Right lung (tissue), 5 donors: Measurements from ENCODE around the gene EMP3. TPM values are rescaled to one million over a fixed set of nuclear protein-coding genes. Genes with fewer than 3 reads are reported as not detected.
"Not testable (repeated sequence)": the region's sequence is repeated elsewhere in the genome, so short reads cannot be mapped to it uniquely, and the experiment has no call there.

Experiments used
- DNase-seq, 2 donors: peaks; one replicate each; pipeline ENCODE4 v3.0.0-alpha.2; 2013
- polyA plus RNA-seq, 5 donors: library from polyadenylated mRNA; unstranded; fragments of 120-200 nt; gene quantifications; one replicate each; pipeline versions ENCODE4 v1.2.1 to v1.2.3, GENCODE V29; 2013; ENCODE audit warnings: inconsistent platforms in 1 of 5, low replicate concordance in 1 of 5; ENCODE audit not compliant: insufficient read length in 5 of 5, insufficient read depth in 1 of 5

The EMP3 gene
- polyA plus RNA-seq, 5 donors = 98.1 to 129 (median 108) TPM

- DNase-seq = no peak
Observed at GRCh38 chr19:48310227-48310626, 15.1 kb upstream of the EMP3 start.

DNA sequence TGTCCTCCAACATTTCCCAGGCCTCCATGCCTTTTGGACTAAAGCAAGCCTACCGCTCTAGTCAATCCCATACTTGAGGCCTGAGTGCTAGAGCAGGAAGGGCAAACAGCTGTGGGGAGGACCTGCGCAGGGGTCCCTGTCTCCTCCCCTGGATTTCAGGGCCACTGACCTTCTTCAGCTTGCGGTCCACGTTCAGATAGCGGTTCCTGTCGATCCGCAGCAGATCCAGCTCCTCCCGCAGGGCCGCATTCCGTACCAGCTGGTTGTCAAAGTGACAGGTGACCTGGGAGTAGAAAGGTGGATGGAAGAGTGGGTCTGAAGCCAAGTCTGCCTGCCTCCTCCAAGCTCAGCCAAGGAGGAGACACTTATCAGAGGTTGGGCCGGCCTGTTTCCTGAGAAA lies 14.0 kb upstream of the EMP3 start:
- no peak for DNase-seq

- DNase-seq = no peak
Observed at GRCh38 chr19:48315712-48316111, 9.6 kb upstream of the EMP3 start.

GRCh38 chr19:48317708-48317960 lies 7.7 kb upstream of the EMP3 start:
- DNase-seq = not testable (repeated sequence)

DNA sequence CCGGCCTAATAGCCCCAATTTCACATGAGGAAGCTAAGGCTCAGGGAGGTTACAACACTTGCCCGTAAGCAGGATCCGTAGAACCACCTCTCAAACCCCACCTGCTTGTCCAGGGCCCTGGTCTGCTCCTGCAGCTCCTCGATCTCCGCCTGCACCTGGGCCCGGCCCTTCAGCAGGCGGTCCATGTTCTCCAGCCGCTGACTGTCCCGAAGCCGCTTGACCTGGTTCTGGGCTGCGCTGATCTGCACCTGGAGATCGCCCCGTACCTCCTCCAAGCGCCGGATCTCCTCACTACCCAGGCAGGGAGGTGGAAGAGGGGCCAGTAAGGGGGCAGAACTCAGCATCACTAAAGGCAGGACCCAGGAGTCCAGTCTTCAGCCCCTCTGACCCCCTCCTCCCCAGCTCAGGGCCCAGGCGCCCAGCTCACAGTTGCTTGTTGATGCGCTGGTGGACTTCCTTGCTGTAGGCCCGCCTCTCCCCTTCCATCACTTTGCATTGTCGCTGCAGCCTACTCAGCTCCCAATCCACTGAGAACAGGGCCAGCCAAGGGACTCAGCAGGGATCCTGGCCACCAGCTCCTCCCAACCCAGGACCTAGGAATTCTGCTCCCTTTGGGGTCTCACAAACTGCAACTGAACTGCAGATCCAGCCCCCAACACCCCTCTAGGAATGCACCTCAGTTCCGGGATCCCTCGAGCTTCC lies 6.9 kb upstream of the EMP3 start:
- no peak for DNase-seq

DNA sequence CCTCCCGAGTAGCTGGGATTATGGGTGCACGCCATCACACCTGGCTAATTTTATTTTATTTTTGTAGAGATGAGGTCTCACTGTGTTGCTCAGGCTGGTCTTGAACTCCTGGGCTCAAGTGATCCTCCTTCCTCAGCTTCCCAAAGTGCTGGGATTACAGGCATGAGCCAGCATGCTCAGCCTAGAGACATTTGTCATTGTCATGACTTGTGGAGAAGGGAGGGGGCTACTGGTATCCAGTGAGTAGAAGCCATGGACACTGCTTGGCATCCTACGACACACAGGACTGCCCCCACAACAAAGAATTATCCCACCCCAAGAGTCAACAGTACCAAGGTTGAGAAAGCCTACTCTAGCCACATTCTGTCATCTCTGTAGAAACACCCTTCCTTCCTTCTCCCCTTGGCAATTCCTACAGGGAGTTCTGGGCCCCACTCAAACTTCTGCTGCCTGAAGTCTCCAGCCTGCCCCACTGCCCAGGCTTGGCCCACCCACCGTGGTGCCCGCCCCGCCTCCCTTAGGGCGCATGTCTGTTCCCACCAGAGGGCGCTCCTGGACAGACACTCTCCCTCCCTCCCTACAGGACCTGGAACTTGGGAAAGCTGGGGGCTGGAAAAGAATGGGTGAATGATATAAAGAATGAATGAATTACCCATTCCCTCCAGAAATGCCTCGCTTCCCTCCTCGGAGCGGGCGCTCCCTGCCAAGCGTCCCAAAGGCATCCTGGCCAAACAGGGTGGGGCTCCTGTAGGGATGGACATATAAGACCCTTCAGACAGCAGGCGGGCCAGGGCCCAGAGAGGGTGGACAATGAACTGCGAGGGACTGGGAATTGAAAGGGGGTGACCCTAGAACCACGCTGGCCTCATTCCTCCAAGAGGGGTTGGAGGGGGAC lies 5.5 kb upstream of the EMP3 start:
- peak in 1 of 2 donors; percentile 63 for DNase-seq

GRCh38 chr19:48321372-48321621 lies 4.1 kb upstream of the EMP3 start:
- peak; percentile 91 for DNase-seq

DNA sequence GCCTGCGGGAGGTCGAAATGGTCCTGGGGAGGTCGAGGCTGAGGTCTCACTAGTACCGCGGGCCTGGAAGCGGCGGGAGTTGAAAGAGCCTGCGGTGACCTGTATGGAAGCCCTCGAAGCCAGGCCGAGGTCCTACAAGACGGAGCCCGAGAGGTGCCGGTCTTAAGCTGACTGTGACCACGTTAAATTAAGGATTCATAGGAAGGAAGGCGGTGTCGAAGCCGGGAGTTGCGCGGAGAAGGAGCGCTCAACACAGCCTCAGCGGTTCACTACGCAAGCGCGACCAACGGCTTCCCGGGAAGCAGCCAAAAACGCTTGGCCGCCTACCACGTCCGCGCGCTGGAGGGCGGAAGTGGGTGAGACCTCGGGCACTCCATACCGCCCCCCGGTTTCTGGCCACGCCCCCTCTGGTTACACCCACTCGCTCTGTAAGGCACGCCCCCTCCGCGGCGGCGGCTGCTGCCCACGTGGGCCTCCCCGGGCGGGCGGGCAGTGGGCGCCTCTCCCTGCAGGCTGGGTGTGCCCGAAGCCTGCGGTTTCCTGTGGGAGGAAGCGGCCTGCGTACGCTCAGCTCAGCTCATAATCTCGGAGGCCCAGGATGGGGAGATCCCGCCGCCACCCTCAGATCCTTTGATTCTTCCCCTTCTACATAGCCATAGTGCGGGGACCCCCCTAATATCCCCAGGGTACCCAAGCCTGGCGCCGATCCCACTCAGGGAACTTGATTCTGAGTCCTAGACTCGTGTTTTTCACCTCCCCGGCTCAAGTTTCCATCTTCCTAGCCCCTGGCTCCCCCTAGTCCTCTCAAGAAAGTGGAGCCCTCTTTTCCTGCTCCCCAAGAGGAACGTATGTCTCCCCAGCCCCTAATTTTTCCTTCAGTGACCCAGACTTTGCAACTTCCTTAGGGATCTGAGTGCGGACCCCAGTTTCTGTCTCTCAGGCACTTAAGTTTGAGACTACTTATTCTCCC lies 3.4 kb upstream of the EMP3 start:
- peak; percentile 99 for DNase-seq

DNA sequence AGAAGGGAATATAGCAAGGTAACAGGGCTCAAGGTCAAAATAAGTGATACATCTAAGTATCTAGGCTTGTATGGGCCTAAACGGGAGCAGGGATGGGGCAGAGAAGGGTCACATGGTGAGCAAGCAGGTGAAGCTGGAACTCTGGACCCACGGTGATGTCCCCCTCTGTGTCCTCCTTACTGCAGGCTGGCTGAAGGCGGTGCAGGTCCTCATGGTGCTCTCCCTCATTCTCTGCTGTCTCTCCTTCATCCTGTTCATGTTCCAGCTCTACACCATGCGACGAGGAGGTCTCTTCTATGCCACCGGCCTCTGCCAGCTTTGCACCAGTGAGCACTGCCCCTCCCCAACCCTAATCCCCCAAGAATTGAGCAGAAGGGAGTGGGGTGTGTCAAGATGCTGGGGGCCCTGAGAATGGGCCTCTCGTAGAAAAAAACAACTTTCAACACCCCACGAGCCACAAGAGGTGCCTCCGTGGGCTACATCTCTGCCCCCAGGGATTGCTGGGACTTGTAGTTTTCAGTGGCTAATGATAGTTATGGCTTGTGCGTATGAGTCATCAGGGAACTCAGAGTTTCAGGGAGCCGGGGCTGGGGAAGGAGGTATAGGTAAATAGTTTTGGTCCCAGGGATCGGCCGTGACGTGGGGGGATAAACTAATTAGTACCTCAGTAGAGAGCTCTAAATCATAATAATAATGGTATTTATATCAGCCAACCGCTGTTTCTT lies 4.0 kb downstream of the EMP3 start:
- DNase-seq = no peak

GRCh38 chr19:48330012-48330681 lies 4.8 kb downstream of the EMP3 start:
- DNase-seq = peak; percentile 57

DNA sequence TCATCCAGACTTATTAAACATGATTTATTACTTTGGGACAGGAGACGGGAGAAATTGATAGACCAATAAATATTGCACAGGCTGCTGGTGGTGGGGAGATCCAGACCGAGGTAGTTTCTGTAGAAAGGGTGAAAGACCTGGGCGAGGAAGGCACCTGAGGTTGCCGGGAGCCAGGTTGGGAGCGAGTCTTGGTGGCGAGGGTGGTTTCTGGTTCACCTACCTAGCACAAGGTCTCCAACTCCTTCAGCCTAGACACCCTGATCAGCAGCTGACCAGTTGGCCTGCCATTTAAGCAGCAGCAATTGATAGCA lies 7.0 kb downstream of the EMP3 start:
- no peak for DNase-seq

DNA sequence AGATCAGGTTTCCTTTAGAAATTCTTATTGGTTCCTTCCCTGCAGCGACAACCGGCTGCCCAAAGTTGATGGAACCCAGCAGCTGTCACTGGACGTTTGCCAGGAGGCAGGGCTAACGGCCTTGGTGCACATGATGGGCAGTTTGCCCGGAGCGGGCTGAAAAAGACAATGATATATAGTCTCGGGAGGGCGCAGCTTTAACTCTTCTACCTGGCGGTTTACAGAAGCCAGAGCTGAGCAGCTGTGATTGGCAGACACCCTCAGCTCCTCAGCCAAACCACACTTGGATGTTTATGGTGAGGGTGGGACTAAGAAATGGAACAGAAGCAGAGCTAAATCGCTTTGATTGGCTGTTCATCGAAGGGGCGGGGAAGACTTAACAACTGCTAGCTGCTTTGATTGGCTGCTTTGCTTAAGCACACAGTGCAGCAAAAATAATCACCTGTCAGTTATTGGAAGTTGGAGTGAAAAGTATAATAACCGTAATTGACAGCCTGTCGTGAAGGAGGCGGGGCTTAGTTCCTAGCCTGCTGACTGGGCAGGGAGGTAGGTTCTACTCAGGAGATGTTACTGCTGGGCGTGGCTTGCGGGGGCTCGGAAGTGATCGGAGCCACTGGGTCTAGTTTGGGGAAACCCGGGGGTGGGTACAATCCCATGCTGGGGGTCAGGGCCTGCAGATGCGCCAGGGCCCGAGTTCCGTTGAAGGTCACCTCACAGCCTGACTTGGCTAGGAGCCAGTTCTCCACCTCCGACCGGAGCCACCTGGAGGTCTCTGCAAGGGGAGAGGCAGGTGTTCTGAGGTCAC lies 7.5 kb downstream of the EMP3 start:
- peak; percentile 92 to 94 for DNase-seq

DNA sequence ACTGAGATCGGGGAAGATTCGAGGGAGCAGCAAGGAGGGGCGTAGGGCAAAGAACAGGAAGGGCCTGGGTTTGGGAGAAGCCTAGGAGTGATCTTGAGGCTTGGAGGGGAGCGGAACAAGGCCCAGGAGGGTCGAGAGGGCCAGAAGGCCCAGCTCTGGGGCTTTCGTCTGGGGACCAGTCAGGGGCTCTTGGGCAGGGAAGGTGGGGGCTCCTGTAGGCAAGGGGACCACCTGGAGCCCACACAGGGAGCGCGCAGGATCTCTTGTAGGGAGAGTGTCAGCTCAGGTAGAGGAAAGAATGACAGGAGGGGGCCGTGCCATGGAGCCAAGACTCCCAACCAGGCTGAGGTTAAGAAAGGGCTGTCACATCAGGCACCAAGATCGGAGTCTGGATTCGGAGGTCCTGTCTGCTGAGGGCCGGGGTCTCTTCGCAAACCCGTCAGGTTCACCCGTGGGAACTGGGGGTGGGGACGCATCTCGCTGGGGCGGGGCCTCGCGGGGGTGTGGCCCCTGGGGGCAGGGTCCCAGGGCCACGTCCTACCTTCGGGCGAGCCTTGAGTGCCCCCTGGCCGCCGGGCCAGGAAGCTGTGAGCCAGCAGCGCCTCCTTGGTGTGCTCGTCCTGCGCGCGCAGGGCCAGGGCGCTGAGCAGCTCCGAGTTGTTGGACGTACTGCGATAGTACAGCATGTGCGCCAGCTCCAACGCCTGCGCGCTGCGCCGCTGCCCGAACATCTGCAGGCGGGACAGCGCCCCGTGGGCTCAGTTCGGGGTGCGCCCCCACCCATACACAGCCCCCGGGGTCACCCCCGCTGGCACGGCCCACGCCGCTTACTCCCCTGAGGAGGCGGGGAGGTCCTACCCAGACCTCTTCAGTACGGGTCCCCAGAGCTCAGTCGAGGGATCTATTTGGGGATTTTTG lies 8.4 kb downstream of the EMP3 start:
- peak; percentile 85 to 86 for DNase-seq

GRCh38 chr19:48338253-48338755 lies 13.0 kb downstream of the EMP3 start:
- no peak for DNase-seq

- DNase-seq = no peak
Observed at GRCh38 chr19:48338802-48339503, 13.6 kb downstream of the EMP3 start.

- no peak for DNase-seq
Observed at GRCh38 chr19:48340995-48341394, 15.6 kb downstream of the EMP3 start.

GRCh38 chr19:48341515-48342413 lies 16.4 kb downstream of the EMP3 start:
- DNase-seq = no peak

DNA sequence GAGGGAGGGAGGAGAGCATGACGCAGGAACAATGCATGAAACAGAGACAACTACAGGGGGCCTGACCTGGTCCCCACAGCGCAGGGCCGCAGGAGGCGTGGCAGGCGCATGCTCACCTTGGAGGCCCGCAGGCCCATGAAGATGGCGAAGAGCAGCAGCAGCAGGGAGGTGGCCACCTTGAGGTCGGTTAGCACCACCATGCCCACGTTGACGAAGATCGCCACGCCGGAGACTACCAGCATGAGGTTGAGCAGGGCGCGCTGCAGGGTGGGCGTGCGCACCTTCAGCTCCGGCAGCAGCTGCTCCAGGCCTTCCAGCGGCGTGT lies 17.0 kb downstream of the EMP3 start:
- DNase-seq = no peak
